SK-N-SH (cell line): ENCODE results near the gene FCAMR. TPM values are rescaled to one million over a fixed set of nuclear protein-coding genes. Genes with fewer than 3 reads are reported as not detected.

Source experiments
- CTCF ChIA-PET: fragments of 300-600, 350-600 bp; formaldehyde crosslinking; extraction: SDS; loops from one replicate; lab custom pipeline; 2021; lab: Yijun Ruan, JAX
- POLR2A ChIA-PET: fragments of 350-600 bp; sonication (Branson Sonifier 250); formaldehyde crosslinking; extraction: SDS; loops from one replicate; lab custom pipeline; 2020; ENCODE audit warnings: antibody characterized with exemption, inconsistent platforms; lab: Yijun Ruan, JAX
- DNase-seq: peaks from one replicate; pipeline ENCODE4 v3.0.0; 2012
- H2AFZ ChIP-seq: fragments of 200-600 bp; sonication (generic); 2 replicates; pipeline ENCODE4 v1.8.1; 2016; ENCODE audit warnings: antibody characterized with exemption, mild to moderate bottlenecking, low read depth
- H3F3A ChIP-seq: fragments of 200-600 bp; sonication (generic); replicated peaks from 2 replicates; pipeline ENCODE3; 2016; ENCODE audit warnings: antibody characterized with exemption, mild to moderate bottlenecking; ENCODE audit not compliant: insufficient read depth
- H3K27ac ChIP-seq, 2 experiments: fragments of 200-500 bp in 1 of 2; fragments of 200-600 bp in 1 of 2; sonication (Bioruptor generic) in 1 of 2; sonication (generic), shearing (Covaris generic) in 1 of 2; 2 replicates each; pipeline versions ENCODE4 v1.5.1 to v1.6.1; 2014 to 2016; ENCODE audit warnings: low read depth in 2 of 2, inconsistent platforms in 1 of 2, low read length in 1 of 2, mild to moderate bottlenecking in 1 of 2, mixed read lengths in 1 of 2
- H3K27me3 ChIP-seq: fragments of 200-600 bp; sonication (generic), shearing (Covaris generic); 2 replicates; pipeline ENCODE4 v1.6.1; 2016; ENCODE audit warnings: mixed run types; ENCODE audit not compliant: insufficient read depth
- H3K36me3 ChIP-seq, 2 experiments: fragments of 200-500 bp in 1 of 2; fragments of 200-600 bp in 1 of 2; sonication (Bioruptor generic) in 1 of 2; sonication (generic) in 1 of 2; replicated peaks in 1 of 2; 2 replicates each; pipeline versions ENCODE3 to v1.5.1; 2014 to 2016; ENCODE audit warnings: low read length in 1 of 2, mild to moderate bottlenecking in 1 of 2; ENCODE audit not compliant: insufficient read depth in 2 of 2, control insufficient read depth in 1 of 2
- H3K4me1 ChIP-seq, 2 experiments: fragments of 200-500 bp in 1 of 2; fragments of 200-600 bp in 1 of 2; sonication (Bioruptor generic) in 1 of 2; sonication (generic), shearing (Covaris generic) in 1 of 2; 2 replicates each; pipeline versions ENCODE4 v1.5.1 to v1.6.1; 2014 to 2016; ENCODE audit warnings: low read depth in 1 of 2, low read length in 1 of 2, mixed run types in 1 of 2; ENCODE audit not compliant: insufficient read depth in 2 of 2, control insufficient read depth in 1 of 2
- H3K4me2 ChIP-seq: fragments of 200-600 bp; sonication (generic), shearing (Covaris generic); 2 replicates; pipeline ENCODE4 v1.6.1; 2017; ENCODE audit warnings: mixed run types
- H3K4me3 ChIP-seq, 2 experiments: fragments of 200-500 bp in 1 of 2; fragments of 200-600 bp in 1 of 2; sonication (Bioruptor generic) in 1 of 2; sonication (generic), shearing (Covaris generic) in 1 of 2; 2 replicates each; pipeline versions ENCODE4 v1.5.1 to v1.8.1; 2014 to 2016; ENCODE audit warnings: low read depth in 2 of 2, inconsistent platforms in 1 of 2, low read length in 1 of 2, mild to moderate bottlenecking in 1 of 2, mixed read lengths in 1 of 2, moderate library complexity in 1 of 2
- H3K79me2 ChIP-seq: fragments of 200-600 bp; sonication (generic); 2 replicates; pipeline ENCODE4 v1.8.1; 2017; ENCODE audit warnings: mild to moderate bottlenecking; ENCODE audit not compliant: insufficient read depth
- H3K9ac ChIP-seq: fragments of 200-600 bp; sonication (generic); 2 replicates; pipeline ENCODE4 v1.6.1; 2017; ENCODE audit warnings: mixed run types
- H3K9me2 ChIP-seq: fragments of 200-600 bp; sonication (generic); 2 replicates; pipeline ENCODE4 v1.6.1; 2017; ENCODE audit warnings: mixed run types
- H3K9me3 ChIP-seq: fragments of 200-600 bp; sonication (generic); 2 replicates; pipeline ENCODE4 v1.6.1; 2017; ENCODE audit warnings: mixed run types, mild to moderate bottlenecking, moderate library complexity
- H4K20me1 ChIP-seq: fragments of 200-600 bp; sonication (generic); 2 replicates; pipeline ENCODE4 v1.6.1; 2017; ENCODE audit warnings: mild to moderate bottlenecking, mixed run types; ENCODE audit not compliant: insufficient read depth
- EP300 ChIP-seq, 2 experiments: IDR thresholded peaks; 2 replicates each; pipeline versions ENCODE4 v1.4.0 to v1.6.1; 2012; ENCODE audit warnings: borderline replicate concordance in 1 of 2, low read depth in 1 of 2, low read length in 1 of 2
- GABPA ChIP-seq: IDR thresholded peaks from 2 replicates; pipeline ENCODE4 v1.4.0; 2012; ENCODE audit warnings: low read depth, mild to moderate bottlenecking
- GATA2 ChIP-seq: sonication (generic); formaldehyde crosslinking; IDR thresholded peaks from 2 replicates; pipeline ENCODE4 v1.5.0; 2020; ENCODE audit warnings: mild to moderate bottlenecking, missing genetic modification reagents
- JUND ChIP-seq: IDR thresholded peaks from 2 replicates; pipeline ENCODE4 v1.4.0; 2012
- MEF2A ChIP-seq: IDR thresholded peaks from 2 replicates; pipeline ENCODE4 v1.4.0; 2012; ENCODE audit warnings: low read depth, borderline replicate concordance
- MXI1 ChIP-seq: IDR thresholded peaks from 2 replicates; pipeline ENCODE4 v1.6.1; 2012; ENCODE audit warnings: mild to moderate bottlenecking, low read depth, low read length, improper control_type of control experiment
- RAD21 ChIP-seq: IDR thresholded peaks from 2 replicates; pipeline ENCODE4 v1.6.1; 2012; ENCODE audit warnings: mild to moderate bottlenecking, low read length
- RXRA ChIP-seq: IDR thresholded peaks from 2 replicates; pipeline ENCODE4 v1.4.0; 2012; ENCODE audit warnings: low read depth, mild to moderate bottlenecking, borderline replicate concordance
- SIN3A ChIP-seq: IDR thresholded peaks from 2 replicates; pipeline ENCODE4 v1.6.1; 2012; ENCODE audit warnings: low read depth, mild to moderate bottlenecking, low read length, moderate library complexity, borderline replicate concordance
- SMC3 ChIP-seq: IDR thresholded peaks from 2 replicates; pipeline ENCODE4 v1.6.1; 2012; ENCODE audit warnings: low read depth, low read length, improper control_type of control experiment
- TAF1 ChIP-seq: IDR thresholded peaks from 2 replicates; pipeline ENCODE4 v1.6.1; 2012; ENCODE audit warnings: low read depth, mild to moderate bottlenecking, low read length, moderate library complexity, borderline replicate concordance
- TCF12 ChIP-seq: IDR thresholded peaks from 2 replicates; pipeline ENCODE4 v1.4.0; 2012
- TEAD4 ChIP-seq: IDR thresholded peaks from 2 replicates; pipeline ENCODE4 v1.4.0; 2012; ENCODE audit warnings: mild to moderate bottlenecking, borderline replicate concordance; ENCODE audit not compliant: insufficient read depth
- WGBS: methylation state at CpG from one replicate; pipeline ENCODE4 v1.1.6; 2017; ENCODE audit warnings: low lambda C conversion rate; 5-methylcytosine and 5-hydroxymethylcytosine counted together
- polyA plus RNA-seq, 3 experiments: library from polyadenylated mRNA; depleted of rRNA; stranded (reverse); fragments of >200 nt; gene quantifications; 2 replicates each; pipeline ENCODE4 v1.2.3, GENCODE V29; 2012
- TF ChIP-seq, protein P1 (sequence below): fragments of 150-350 bp; IDR thresholded peaks from 2 replicates; pipeline ENCODE4 v1.6.1; 2016; ENCODE audit warnings: mild to moderate bottlenecking, low read depth, low read length

The FCAMR gene
- polyA plus RNA-seq, 1 of the 3 experiments (the other 2 are of a cell fraction): not detected

DNA sequence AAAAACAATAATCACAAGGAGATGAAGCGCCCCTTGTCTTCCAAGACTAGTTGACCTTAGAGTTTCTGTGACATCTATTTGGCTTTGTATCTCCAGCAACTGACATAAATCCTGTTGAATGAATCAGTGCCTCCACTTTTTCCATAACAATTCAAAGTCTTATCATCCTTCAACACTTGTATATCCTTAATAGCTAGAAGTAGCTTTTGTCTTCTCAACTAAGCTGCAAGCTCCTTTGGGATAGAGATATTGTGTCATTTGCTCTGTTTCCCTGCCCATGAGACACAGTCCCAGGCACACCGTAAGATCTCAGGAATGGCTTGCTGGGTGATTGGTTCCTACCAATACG lies 29.7 kb downstream of the FCAMR start:
- Histone ChIP-seq H3K79me2 (no peaks in the 10 kb centered on the region), H3K9me2 (no peaks in the 10 kb centered on the region), H3K4me3 (no peak overlapping the region), H4K20me1 (no peaks in the 10 kb centered on the region), H3F3A (no peaks in the 10 kb centered on the region), H3K36me3 (no peaks in the 10 kb centered on the region), H3K27me3 (peaks cover 40% of the 10 kb centered on the region; the same call in 1 of the 2 replicates), H3K4me2 (no peak overlapping the region), H3K4me1 (no peaks in the 10 kb centered on the region), H3K27ac (no peak overlapping the region), H2AFZ (no peak overlapping the region), H3K9me3 (no peaks in the 10 kb centered on the region), H3K9ac (no peak overlapping the region)
- ChIA-PET CTCF (interaction anchor here (1.0 to 1.3 kb wide), 2 partner anchors 64 to 206 kb away, joined by 3 read pairs; no protein-coding TSS in a partner anchor), POLR2A (no interaction called here)
- DNase-seq: no peak
- WGBS: 52% methylated on average over 3 of the region's 3 CpGs
- TF ChIP-seq SMC3 (no peak), TCF12 (no peak), GATA2 (no peak), TEAD4 (no peak), RXRA (no peak), SIN3A (no peak), GABPA (no peak), EP300 (IDR thresholded peaks at IDR 0.05; ENCODE audit: borderline replicate concordance in 1 of 2, low read depth in 1 of 2, low read length in 1 of 2) (no peak), RAD21 (no peak), JUND (no peak), MXI1 (no peak), MEF2A (no peak), TAF1 (no peak)
- TF ChIP-seq, protein P1, sequence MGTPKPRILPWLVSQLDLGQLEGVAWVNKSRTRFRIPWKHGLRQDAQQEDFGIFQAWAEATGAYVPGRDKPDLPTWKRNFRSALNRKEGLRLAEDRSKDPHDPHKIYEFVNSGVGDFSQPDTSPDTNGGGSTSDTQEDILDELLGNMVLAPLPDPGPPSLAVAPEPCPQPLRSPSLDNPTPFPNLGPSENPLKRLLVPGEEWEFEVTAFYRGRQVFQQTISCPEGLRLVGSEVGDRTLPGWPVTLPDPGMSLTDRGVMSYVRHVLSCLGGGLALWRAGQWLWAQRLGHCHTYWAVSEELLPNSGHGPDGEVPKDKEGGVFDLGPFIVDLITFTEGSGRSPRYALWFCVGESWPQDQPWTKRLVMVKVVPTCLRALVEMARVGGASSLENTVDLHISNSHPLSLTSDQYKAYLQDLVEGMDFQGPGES: no peak

GRCh38 chr1:206939841-206940587 lies 30.2 kb downstream of the FCAMR start:
- no peak for DNase-seq
- POLR2A ChIA-PET: no interaction called here
- H3K9ac ChIP-seq: no peak overlapping the region
- CTCF ChIA-PET: interaction anchor here (0.6 to 1.3 kb wide), 4 partner anchors 22 to 866 kb away, joined by 3 read pairs; no protein-coding TSS in a partner anchor
- H3K4me1 ChIP-seq: no peaks in the 10 kb centered on the region
- TF ChIP-seq TAF1 (no peak), TCF12 (no peak), GABPA (no peak)
- H3K9me2 ChIP-seq: no peaks in the 10 kb centered on the region
- H3K36me3 ChIP-seq: no peaks in the 10 kb centered on the region
- H3K4me3 ChIP-seq: no peak overlapping the region
- peaks cover 37% of the 10 kb centered on the region; the same call in 1 of the 2 replicates for H3K27me3 ChIP-seq
- H3K79me2 ChIP-seq: no peaks in the 10 kb centered on the region
- no peak overlapping the region for H2AFZ ChIP-seq
- no peak overlapping the region for H3K4me2 ChIP-seq
- H3K27ac ChIP-seq: no peak overlapping the region
- no peaks in the 10 kb centered on the region for H3F3A ChIP-seq
- no peaks in the 10 kb centered on the region for H4K20me1 ChIP-seq
- no peaks in the 10 kb centered on the region for H3K9me3 ChIP-seq
- 51% methylated on average over 7 of the region's 9 CpGs for WGBS
